HG02938 (cell line): ENCODE measurements around the gene CEP350.
"Not testable (repeated sequence)": the region's sequence is repeated elsewhere in the genome, so short reads cannot be mapped to it uniquely, and the experiment has no call there.

Source experiments
- ATAC-seq: cut with Tn5 transposase; IDR thresholded peaks from one replicate; pipeline ENCODE4 v1.9.1; 2021; ENCODE audit warnings: mild to moderate bottlenecking, moderate library complexity; ENCODE audit not compliant: unreplicated experiment

CEP350 gene

DNA sequence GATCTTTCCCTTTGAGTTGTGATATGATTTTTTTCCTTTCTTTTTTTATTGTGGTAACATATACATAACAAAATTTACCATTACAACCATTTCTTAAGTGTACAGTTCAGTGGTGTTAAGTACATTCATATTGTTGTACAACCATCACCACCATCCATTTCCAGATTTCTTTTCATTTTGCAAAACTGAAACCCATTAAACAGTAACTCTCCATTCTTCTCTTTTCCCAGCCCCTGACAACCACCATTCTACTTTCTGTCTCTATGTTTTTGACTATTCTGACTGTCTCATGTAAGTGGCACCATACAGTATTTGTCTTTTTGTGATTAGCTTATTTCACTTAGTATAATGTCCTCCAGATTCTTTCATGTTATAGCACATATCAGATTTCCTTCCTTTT lies 30.3 kb downstream of the CEP350 start:
- ATAC-seq: peak; percentile 77

GRCh38 chr1:179990847-179991246 lies 36.2 kb downstream of the CEP350 start:
- ATAC-seq: no peak

DNA sequence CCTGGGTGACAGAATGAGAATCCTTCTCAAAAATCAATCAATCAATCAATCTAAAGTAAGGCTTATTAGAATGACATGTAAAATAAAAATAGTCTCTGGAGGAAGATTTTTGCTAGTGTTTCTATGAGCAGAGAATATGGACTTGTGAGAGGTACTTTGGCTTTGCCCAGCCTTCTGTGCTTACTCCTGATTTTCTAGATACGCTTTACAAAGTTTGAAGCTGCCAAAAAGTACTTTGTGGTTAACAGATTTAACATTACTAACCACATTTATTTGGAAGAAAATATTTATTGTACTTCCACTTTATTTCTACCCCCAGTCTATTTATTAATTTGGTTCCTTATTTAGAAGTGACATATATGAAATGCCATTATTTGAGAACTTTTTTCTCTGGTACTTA lies 41.0 kb downstream of the CEP350 start:
- no peak for ATAC-seq

DNA sequence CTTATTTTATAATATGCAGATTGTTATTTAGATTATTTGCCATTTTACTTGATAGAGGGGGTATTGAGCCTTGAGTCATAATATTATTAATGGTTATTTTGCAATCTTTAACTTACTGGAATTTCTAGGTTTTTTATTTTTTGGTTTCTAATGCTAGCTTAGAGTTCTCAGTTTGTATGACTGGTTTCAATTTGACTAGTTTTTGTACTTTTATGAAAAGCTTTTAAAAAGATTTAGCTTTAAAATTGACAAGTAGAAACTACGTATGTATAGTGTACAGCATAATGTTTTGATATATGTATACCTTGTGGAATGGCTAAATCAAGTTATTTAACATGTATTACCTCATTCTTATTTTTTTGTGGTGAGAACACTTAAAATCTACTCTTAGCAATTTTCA lies 41.5 kb downstream of the CEP350 start:
- ATAC-seq: peak; percentile 79

GRCh38 chr1:180000575-180000974 lies 46.0 kb downstream of the CEP350 start:
- ATAC-seq: no peak

GRCh38 chr1:180002437-180002836 lies 47.8 kb downstream of the CEP350 start:
- ATAC-seq: no peak

DNA sequence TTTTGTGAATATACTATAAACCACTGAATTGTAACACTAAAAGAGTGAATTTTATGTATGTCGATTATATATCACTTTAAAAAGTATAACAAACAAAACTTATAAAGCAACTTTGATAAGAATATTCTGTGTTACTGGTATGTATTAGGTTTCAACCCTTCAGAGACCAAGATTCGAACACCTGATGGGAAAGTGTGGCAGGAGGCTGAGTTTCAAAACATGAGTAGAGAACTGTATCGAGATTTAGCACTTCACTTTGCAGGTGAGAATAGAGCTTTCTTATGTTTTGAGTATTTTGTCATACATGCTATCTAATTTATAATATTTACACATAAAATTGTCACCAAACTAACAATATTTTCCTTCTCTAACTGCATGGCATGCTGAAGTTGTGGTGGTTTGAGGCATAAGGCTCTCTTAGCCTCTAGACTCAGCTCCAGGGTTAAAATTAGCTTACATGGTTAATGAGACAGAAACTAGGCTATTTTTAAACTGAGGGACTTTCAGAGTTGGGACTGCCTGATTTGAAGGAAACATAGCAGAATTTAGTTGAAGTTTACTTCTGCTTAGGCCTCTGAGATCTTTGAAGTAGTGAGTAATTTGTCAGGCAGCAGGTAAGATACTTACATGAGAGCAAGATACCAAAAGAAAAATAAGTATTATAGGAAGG lies 48.6 kb downstream of the CEP350 start:
- peak; percentile 85 for ATAC-seq

DNA sequence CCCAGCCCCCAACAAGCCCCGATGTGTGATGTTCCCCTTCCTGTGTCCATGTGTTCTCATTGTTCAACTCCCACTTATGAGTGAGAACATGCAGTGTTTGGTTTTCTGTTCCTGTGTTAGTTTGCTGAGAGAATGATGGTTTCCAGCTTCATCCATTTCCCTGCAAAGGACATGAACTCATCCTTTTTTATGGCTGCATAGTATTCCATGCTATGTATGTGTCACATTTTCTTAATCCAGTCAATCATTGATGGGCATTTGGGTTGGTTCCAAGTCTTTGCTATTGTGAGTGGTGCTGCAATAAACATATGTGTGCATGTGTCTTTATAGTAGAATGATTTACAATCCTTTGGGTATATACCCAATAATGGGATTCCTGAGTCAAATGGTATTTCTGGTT lies 52.2 kb downstream of the CEP350 start:
- ATAC-seq: not testable (repeated sequence)

- no peak for ATAC-seq
Observed at GRCh38 chr1:180020017-180020416, 65.4 kb downstream of the CEP350 start.

GRCh38 chr1:180026556-180026955 lies 71.9 kb downstream of the CEP350 start:
- ATAC-seq: no peak

DNA sequence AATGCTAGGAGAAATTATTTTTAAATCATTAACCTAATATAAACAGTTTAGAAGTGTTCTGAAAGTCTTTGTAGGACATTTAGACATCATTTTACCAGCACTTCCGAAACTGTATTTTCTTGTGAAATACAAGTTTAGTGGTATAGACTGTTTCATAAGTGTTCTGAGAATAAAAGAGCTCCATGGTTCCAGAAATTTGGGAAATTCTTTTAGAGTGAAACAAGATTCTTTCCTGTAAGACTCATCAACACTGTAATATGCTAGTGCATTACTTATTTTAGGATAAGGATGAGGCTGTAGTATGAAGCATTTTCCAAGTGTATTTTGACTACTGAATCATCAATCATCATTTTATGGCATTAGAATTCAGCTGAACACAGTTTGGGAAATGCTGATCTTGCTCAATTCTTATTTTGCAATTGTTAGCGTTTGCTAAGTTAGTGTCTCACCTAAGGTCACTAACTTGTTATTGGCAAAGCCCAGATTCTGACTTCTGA lies 73.4 kb downstream of the CEP350 start:
- ATAC-seq: no peak

DNA sequence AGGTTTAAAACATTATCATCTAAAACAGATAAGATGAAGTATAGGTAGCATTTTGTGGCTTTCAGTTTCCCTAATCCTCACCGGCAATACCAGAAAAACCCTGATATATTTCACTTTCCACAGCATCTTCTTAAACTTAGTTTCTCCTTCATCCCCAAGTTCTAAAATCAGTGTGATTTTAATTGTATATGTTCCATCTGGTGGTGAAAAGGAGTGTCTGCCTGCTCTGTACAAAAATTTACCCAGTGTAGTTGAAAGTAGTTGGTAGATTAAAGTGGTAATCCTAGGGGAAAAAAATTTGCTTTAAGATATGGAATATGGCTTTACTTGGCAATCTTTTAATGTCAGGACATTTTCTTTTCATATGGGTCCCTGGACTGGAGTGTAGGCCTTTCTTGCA lies 74.3 kb downstream of the CEP350 start:
- no peak for ATAC-seq

GRCh38 chr1:180029524-180030135 lies 75.0 kb downstream of the CEP350 start:
- no peak for ATAC-seq

- ATAC-seq: no peak
Observed at GRCh38 chr1:180031664-180032063, 77.1 kb downstream of the CEP350 start.

GRCh38 chr1:180033390-180033789 lies 78.8 kb downstream of the CEP350 start:
- ATAC-seq: no peak

- no peak for ATAC-seq
Observed at GRCh38 chr1:180040034-180040433, 85.4 kb downstream of the CEP350 start.

GRCh38 chr1:180041582-180041981 lies 87.0 kb downstream of the CEP350 start:
- ATAC-seq: no peak

DNA sequence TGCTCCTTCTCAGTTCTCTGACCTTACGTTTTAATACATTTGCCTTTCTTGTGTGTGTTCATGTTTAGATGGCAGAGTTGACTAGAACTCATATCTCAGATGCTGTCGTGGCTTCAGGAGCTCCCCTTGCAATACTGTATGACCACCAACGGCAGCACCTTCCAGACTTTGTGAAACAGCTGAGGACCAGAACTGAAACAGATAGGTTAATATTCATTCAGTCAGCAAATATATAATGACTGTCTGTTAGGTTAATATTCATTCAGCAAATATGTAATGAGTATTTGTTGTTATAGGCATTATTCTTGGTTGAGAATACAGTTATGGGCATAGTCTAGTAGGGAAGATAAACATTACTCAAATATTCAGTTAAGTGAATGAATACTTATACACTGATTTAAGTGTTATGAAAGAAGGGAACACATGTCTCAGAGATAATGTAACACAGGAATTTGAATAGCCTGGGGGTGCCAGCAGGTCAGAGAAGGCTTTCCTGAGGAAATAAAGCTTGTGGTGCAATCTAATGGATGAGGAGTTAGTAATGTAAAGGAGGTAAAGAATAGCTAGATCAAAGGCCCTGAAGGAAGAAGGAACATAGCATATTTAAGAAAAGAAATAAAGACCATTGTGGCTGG lies 88.5 kb downstream of the CEP350 start:
- no peak for ATAC-seq

GRCh38 chr1:180043785-180044184 lies 89.2 kb downstream of the CEP350 start:
- no peak for ATAC-seq

DNA sequence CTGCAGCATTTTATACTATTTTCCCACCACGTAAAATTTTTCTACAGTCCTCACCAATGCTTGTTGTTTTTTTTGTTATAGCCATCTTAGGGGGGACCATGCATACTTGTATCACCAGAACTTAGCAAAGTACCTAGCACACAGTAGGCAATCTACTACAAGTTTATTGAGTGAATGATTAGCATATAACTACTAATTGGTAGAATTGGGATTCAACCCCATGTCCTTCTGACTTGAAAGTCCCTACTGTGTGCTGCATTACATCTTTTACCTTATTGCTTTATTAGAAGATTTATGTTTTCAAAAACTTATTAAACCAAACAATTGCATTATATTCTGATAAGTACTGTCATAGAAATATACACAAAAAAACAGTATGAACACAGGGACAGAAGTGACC lies 92.1 kb downstream of the CEP350 start:
- no peak for ATAC-seq

GRCh38 chr1:180053594-180054567 lies 99.3 kb downstream of the CEP350 start:
- no peak for ATAC-seq
